Skeletal muscle cell (primary cell): Measurements from ENCODE around the gene PSIP1.

Experiments
- DNase-seq: peaks from one replicate; pipeline ENCODE4 v3.0.0-alpha.2; 2010; ENCODE audit warnings: low read depth
- H3K4me3 ChIP-seq: 2 replicates; pipeline ENCODE4 v1.5.1; 2011; ENCODE audit warnings: low read depth, mild to moderate bottlenecking, control low read depth, low read length, moderate library complexity

PSIP1 gene

DNA sequence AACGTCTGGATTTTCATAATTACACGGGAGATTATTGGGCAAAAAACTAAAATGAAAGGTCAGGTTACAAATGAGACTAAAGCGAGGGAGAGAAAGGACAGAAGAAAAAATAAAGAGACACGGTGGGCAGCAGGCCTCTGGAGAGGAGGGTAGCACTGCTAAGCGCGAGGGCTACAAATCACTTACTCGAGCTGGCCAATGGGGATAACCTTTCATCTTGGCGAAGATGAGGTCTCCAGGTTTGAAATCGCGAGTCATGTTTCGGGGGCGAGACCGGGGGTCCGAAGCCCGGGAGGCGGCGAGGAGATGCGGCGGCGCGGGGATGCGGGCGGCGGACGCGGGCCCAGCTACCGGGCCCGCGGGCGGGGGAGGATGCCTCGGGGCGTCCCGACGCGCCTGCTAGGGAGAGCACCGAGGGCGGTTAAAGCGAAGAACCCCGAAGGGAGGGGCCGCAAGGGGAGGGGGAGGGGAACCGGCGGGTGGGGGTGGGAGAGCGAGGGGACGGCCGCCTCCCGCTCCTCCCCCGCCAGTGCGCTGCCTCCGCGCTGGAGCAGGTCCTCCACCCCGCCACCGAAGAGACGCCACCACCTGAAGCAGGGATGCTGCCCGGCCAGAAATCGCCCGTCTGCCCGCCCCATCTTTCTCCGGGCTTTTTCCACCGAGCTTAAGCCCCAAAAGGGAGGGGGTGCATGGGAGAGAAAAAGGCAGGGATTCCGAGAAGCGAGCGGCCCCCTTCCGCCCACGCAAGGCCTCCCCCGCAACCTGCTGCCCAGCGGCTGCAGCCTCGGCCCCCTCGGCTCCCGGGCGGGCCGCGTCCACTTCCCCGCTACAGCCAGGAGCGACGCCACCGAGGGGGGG lies 610 bp downstream of the PSIP1 start:
- H3K4me3 ChIP-seq, result peak overlapping the region; percentile 85
- no peak for DNase-seq

DNA sequence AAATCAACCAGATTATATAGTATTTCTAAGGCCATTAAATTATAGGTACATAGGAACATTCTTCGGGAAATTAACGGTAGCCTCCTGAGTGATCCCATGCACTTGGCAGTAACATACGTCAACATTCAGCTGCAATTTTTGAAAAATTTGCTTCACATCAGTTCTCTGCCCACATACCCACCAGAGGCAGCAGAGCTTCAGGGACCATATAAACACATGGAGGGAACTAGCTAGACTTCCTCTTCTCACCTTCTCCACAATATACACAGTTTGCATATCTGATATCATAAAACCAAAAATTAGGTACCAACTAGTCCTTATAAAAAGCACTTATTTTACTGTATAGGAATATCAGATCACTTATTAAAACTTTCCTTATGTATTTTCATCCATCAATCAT lies 4.8 kb downstream of the PSIP1 start:
- H3K4me3 ChIP-seq, result no peak overlapping the region
- no peak for DNase-seq

DNA sequence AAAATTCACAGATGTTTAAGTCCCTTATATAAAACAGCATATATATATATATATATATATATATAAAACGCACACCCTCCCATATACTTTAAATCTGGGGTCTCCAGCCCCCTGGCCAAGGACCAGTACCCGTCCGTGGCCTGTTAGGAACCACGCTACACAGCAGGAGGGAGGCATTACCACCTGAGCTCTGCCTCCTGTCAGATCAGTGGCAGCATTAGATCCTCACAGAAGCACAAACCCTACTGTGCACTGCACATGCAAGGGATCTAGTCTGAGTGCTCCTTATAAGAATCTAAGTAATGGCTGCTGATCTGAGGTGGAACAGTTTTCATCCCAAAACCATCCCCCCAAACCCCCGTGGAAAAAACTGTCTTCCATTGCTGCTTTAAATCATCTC lies 9.0 kb downstream of the PSIP1 start:
- no peak overlapping the region for H3K4me3 ChIP-seq
- DNase-seq, result no peak

DNA sequence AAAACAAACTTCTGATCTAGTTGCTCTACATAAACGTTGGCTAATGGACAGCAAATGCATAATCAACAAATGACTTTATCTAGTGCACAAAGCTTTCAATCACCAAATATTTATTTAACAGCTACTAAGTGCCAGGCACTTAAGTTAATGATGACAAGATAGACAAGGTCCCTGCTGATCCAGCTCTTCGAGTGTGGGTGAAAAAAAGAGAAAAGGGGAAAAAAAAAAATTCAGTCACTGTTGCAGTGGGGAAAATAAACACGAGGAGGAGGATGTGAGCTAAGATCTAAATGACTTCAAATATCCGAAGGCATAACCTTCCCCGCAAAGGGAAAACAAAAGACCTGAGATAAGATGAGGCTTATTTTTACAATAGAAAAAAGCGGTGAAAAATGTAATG lies 9.6 kb downstream of the PSIP1 start:
- no peak for DNase-seq
- no peak overlapping the region for H3K4me3 ChIP-seq

DNA sequence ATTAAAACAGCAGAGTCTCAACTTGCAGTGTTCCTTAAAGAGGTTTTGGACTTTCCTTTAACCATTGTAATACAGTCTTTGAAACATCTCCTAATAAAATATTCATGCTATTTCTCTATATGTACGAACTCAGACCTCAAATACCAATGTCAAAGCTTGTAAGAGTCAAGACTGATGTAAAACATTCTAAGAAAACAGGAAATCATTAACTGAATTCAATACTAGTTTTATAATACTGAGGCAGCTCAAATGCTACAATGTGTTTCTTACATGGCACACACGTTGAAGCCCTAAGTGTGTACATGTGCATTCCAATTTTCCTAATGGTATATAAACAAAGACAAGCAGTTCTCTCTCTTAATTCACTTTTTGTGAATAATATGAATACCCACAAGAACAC lies 11.6 kb downstream of the PSIP1 start:
- DNase-seq, result no peak
- no peak overlapping the region for H3K4me3 ChIP-seq

DNA sequence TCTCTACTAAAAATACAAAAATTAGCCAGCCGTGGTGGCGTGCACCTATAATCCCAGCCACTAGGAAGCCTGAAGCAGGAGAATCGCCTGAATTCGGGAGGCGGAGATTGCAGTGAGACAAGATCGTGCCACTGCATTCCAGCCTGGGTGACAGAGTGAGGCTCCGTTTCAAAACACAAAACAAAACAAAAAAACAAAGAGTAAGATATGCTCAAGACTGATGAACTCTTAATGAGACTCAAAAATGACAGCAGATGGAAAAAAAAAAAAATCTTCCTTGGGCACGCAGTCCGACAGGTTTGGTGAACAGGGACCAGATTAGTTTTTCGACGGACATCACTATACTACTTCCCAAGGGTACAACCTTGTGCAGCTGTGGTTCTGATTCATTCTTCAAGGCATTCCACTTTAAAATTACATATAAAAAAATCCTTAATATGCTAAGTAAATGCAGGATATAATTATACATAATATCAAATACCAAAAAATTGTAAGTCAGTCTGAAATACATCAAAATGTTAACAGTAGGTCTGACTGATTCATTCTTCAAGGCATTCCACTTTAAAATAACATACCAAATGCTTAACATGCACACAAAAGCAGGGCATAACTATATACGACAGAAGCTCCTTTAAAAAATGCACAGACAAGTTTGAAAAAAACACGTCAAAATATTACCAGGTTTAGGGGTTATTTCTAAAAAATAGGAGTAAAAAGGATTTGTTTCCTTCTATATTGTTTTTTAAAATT lies 12.3 kb downstream of the PSIP1 start:
- no peak overlapping the region for H3K4me3 ChIP-seq
- DNase-seq, result no peak

DNA sequence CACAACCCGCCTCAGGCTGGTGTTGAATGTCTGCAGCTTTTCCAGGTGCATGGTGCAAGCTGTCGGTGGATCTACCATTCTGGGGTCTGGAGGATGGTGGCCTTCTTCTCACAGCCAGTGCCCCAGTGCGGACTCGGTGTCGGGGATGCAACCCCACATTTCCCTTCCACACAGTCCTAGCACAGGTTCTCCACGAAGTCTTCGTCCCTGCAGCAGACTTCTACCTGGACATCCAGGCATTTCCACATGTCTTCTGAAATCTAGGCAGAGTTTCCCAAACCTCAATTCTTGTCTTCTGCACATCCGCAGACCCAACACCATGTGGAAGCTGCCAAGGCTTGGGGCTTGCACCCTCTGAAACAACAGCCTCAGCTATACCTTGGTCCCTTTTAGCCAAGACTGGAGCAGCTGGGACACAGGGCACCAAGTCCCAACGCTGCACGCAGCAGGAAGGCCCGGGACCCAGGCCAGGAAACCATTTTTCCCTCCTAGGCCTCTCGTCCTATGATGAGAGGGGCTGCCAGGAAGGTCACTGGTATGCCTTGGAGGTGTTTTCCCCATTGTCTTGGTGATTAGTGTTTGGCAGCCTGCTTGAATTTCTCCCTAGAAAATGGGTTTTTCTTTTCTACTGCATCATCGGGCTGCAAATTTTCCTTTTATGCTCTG lies 18.2 kb downstream of the PSIP1 start:
- no peak overlapping the region for H3K4me3 ChIP-seq
- DNase-seq, result no peak

DNA sequence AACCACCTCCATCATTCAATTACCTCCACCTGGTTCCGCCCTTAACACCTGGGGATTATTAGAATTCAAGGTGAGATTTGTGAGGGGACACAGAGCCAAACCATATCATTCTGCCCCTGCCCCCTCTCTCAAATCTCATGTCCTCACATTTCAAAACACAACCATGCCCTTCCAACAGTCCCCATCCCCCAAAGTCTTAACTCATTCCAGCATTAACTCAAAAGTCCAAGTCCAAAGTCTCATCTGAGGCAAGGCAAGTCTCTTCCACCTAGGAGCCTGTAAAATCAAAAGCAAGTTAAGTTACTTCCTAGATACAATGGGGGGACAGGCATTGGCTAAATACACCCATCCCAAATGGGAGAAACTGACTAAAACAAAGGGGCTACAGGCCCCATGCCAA lies 18.8 kb downstream of the PSIP1 start:
- DNase-seq, result no peak

DNA sequence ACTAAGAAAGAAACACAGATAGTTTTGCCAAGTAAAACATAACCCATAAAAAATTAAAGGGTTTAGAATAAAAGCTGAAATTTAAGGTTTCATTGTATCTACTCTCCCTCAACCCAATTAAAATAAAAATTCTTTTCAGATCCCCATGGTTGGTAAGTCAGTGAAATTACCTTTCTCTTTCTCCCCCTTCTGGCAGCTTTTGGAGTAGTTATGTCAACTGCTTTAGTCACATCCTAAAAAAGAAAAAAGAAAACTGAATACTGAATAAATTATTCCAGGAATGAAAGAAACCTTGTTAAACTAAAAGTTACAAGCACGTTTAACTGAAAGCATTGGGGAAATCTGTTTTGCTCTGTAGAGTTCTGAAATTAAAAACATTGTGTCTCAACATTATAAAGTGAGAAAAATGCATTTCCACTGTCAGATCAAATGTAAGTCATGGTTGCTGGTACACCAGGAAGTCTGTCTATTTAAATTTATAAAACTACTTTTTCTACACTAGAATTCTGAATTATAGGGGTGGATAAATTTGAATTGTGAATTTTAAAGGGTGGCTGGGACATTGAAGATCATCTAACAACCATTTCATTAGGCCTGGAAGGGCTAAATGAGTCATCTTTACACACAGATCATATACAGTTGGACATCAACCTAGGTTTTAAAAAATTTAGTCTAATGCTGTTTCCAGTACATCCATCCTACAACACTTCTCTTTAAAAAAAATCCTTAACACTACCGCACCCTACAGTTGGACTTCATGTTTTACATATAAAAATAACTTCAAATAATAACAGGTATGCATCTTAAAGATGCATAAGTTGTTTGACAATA lies 24.7 kb downstream of the PSIP1 start:
- no peak for DNase-seq
- H3K4me3 ChIP-seq, result no peak overlapping the region

More for the DNA sequence above, 18.8 kb downstream of the PSIP1 start:
- no peak overlapping the region for H3K4me3 ChIP-seq

DNA sequence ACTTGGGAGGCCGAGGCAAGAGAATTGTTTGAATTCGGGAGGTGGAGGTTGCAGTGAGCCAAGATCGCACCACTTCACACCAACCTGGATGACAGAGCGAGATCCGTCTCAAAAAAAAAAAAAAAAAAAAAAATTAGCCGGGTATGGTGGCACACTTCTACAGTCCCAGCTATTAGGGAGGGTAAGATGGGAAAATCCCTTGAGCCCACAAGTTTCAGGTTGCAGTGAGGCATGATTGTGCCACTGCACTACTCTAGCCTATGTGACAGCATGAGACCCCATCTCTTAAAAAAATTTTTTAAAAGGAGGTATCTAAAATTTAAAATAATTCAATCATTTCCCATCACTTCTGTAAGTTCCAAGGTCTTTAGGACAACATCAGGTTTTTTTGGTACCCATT lies 26.0 kb downstream of the PSIP1 start:
- no peak overlapping the region for H3K4me3 ChIP-seq
- DNase-seq, result no peak

DNA sequence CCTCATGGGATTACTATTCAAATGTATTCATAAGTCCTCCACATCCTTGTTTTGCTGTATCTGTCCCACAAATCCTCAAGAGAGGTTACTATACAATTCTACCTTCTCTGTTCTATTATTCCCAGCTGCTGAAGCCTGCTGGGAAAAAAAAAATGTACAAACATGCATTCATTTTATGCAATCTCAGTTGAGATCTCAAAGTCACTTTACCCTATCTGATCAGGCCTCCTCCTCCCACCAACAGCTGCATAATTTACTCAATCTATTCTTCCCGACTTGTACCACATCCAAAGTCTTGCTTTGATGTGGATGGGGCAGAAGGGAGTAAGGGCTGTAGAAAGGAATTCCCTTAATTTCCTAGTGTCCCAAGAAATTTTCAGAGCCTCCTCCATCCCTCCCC lies 28.6 kb downstream of the PSIP1 start:
- DNase-seq, result no peak
- H3K4me3 ChIP-seq, result no peak overlapping the region

DNA sequence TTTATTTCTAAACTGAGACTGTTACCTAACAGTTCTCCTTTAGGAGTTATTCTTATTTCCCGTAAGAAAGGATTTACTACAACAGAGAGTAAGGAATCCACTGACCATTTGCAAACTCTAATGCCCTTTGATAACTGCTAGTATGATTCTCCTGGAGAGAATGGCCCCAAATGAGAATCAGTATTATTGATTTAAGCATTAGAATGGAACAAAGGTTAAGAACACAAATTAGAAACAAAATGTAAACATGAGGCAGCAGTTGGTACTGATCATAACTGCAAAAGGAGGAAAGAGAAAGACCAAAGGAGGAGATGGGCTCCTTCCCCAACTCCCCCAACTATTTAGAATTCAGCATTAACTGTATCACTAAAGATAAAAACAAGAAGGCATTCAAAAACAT lies 30.7 kb downstream of the PSIP1 start:
- H3K4me3 ChIP-seq, result no peak overlapping the region
- DNase-seq, result no peak

DNA sequence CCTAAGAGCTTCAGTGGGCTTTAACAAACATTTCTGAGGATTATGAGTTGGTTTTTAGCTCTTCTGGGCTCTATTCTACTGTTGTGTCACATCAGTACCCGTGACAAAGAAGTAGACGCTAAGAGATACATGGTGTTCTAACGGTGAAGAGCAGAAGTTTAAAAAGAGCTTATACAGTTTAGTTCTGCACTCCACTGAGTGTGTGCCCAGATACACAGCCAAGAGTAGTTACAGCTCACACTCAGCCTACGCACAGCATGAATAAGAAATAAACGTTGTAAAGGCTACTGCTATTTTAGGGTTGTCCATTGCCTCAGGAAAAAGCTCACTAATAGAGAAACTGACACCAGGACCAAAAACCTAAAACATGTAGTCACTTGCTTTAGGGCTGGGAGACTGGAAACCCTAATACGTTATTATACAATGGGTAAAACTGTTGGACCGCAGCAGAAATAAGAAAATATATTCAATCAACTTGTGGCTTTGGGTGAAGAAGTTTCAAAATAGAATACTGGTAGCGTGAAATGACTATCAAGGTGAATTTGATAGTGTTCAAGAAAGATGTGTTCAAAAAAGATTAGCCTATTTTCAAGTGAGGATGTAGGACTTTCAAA lies 34.7 kb downstream of the PSIP1 start:
- no peak for DNase-seq
- no peak overlapping the region for H3K4me3 ChIP-seq

DNA sequence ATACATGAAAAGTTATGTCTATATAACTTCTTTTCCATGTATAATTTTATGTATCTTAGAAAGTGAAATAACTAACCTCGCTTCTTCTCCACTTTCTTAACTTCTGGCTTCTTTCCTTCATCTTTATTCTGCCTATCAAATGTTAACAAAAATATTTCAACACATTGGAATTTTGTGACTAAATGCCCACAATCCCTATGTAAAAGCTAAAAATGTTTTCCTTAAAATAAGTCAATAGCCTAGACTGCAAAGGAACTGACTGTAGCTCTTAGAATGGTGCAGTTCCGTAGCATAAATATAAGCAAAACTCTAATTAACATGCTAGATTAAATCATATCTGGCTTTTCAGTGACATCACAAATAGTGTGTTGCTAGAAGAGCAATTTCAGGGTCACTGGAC lies 40.9 kb downstream of the PSIP1 start:
- no peak overlapping the region for H3K4me3 ChIP-seq

DNA sequence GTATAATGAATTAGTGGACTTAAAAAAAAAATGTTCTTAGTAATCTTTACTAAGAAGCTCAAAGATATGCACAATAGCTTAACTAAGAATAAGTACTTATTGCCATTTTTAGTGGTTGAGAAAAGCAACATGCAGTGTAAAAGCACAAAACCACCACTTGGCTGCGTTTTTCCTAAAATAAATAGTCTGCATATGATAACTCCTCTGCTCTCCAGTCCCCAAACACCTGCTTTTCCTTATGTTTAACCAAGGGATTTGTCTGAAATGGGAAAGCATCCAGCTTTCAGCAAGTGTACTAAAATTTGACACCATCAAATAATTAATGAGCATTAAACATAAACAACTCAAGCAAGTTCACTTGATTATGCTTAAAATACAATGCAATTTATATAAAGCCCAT lies 41.4 kb downstream of the PSIP1 start:
- DNase-seq, result no peak
- no peak overlapping the region for H3K4me3 ChIP-seq

More for the DNA sequence above, 40.9 kb downstream of the PSIP1 start:
- DNase-seq, result no peak

DNA sequence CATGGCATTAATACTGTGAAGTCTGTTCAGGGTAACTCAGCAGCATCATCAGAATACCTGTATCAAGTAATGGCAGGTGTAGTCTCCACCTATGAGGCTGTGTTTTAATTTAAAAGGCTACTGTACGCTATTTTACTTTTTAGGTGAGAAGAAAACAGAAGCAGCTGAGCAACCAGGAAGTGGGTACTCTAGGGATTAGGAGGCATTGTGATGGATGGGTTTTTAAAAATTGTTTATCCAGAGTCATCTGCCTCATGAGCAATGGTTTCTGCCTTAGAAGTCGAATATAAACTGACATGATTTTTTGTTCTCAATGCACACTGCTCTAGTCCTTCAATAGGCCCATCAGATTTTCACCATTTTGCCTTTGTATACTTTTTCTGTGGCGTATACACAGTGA lies 42.6 kb downstream of the PSIP1 start:
- DNase-seq, result no peak
- no peak overlapping the region for H3K4me3 ChIP-seq

DNA sequence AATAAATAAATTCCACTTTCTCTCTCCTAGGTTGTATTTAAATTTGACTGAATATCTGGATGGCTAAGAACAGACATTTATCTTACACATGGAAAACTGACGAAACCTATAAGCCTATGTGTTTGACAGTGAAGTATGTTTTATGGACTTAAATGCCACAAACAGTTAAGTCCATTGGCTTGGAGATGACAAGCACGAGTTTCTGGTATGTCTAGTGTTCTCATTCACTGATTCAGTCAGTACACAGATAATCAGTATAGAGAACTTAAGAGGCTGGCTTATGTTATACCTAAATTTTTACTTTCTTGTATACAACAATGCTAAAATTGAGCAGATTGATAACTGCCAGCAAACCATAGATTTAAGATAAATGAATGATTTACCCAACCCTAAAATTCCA lies 49.2 kb downstream of the PSIP1 start:
- H3K4me3 ChIP-seq, result no peak overlapping the region
- no peak for DNase-seq

DNA sequence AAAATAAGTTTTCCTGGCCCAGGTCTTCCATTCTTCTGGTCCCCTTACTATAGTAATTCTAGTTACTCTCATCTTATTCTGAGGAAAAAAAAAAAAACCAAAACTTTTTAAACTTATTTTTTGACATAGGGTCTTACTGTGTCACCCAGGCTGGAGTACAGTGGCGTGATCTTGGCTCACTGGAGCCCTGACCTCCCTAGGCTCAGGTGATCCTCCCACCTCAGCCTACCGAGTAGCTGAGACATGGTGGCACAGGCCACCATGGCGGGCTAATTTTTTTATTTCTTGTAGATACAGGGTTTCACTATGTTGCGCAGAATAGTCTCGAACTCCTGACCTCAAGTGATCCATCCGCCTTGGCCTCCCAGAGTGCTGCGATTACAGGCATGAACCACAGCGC lies 49.7 kb downstream of the PSIP1 start:
- DNase-seq, result no peak

DNA sequence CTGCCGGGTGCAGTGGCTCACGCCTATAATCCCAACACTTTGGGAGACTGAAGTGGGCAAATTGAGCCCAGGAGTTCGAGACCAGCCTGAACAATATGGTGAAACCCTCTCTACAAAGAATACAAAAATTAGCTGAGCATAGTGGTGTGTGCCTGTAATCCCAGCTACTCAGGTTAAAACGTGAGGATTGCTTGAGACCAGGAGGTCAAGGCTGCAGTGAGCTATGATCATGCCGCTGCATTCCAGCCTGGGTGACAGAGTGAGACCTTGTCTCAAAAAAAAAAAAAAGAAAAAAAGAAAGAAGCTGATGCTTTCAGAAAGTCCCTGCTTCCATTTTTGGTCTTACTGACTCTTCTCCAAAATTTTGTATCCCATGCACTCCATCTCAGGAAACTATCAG lies 56.8 kb downstream of the PSIP1 start:
- no peak for DNase-seq
- H3K4me3 ChIP-seq, result no peak overlapping the region

More for the DNA sequence above, 49.7 kb downstream of the PSIP1 start:
- H3K4me3 ChIP-seq, result no peak overlapping the region
